HG03025 (cell line): ENCODE measurements around the gene KCND3.

Experiments used
- ATAC-seq: cut with Tn5 transposase; IDR thresholded peaks from one replicate; pipeline ENCODE4 v1.9.1; 2021; ENCODE audit warnings: mild to moderate bottlenecking, moderate library complexity; ENCODE audit not compliant: unreplicated experiment, low FRiP score

KCND3 gene

GRCh38 chr1:111988743-111989453 lies 570 bp downstream of the KCND3 start:
- ATAC-seq, result no peak

GRCh38 chr1:111988377-111988742 lies 1.1 kb downstream of the KCND3 start:
- ATAC-seq, result no peak

GRCh38 chr1:111987502-111987901 lies 2.0 kb downstream of the KCND3 start:
- ATAC-seq, result no peak

GRCh38 chr1:111983500-111983899 lies 6.0 kb downstream of the KCND3 start:
- ATAC-seq, result no peak

- ATAC-seq, result no peak
Measured at GRCh38 chr1:111982428-111982827, 7.0 kb downstream of the KCND3 start.

- no peak for ATAC-seq
Measured at GRCh38 chr1:111981871-111982270, 7.6 kb downstream of the KCND3 start.

- ATAC-seq, result no peak
Measured at GRCh38 chr1:111981090-111981489, 8.4 kb downstream of the KCND3 start.

GRCh38 chr1:111980686-111981085 lies 8.8 kb downstream of the KCND3 start:
- no peak for ATAC-seq

- ATAC-seq, result no peak
Measured at GRCh38 chr1:111978695-111979094, 10.8 kb downstream of the KCND3 start.

- no peak for ATAC-seq
Measured at GRCh38 chr1:111977378-111977777, 12.1 kb downstream of the KCND3 start.

GRCh38 chr1:111976842-111977241 lies 12.6 kb downstream of the KCND3 start:
- no peak for ATAC-seq

GRCh38 chr1:111976332-111976731 lies 13.1 kb downstream of the KCND3 start:
- no peak for ATAC-seq

GRCh38 chr1:111973150-111973790 lies 16.2 kb downstream of the KCND3 start:
- ATAC-seq, result no peak

- no peak for ATAC-seq
Measured at GRCh38 chr1:111971396-111971795, 18.1 kb downstream of the KCND3 start.

GRCh38 chr1:111968511-111968910 lies 21.0 kb downstream of the KCND3 start:
- ATAC-seq, result no peak

GRCh38 chr1:111967886-111968285 lies 21.6 kb downstream of the KCND3 start:
- no peak for ATAC-seq

- no peak for ATAC-seq
Measured at GRCh38 chr1:111967067-111967690, 22.3 kb downstream of the KCND3 start.

GRCh38 chr1:111965781-111966443 lies 23.6 kb downstream of the KCND3 start:
- ATAC-seq, result no peak

- no peak for ATAC-seq
Measured at GRCh38 chr1:111963985-111964738, 25.3 kb downstream of the KCND3 start.

- ATAC-seq, result no peak
Measured at GRCh38 chr1:111961773-111962565, 27.5 kb downstream of the KCND3 start.
